ENCODE measurements around the gene ZBTB8A.
"Not testable (repeated sequence)": the region's sequence is repeated elsewhere in the genome, so short reads cannot be mapped to it uniquely, and the experiment has no call there.

Gene ZBTB8A

DNA sequence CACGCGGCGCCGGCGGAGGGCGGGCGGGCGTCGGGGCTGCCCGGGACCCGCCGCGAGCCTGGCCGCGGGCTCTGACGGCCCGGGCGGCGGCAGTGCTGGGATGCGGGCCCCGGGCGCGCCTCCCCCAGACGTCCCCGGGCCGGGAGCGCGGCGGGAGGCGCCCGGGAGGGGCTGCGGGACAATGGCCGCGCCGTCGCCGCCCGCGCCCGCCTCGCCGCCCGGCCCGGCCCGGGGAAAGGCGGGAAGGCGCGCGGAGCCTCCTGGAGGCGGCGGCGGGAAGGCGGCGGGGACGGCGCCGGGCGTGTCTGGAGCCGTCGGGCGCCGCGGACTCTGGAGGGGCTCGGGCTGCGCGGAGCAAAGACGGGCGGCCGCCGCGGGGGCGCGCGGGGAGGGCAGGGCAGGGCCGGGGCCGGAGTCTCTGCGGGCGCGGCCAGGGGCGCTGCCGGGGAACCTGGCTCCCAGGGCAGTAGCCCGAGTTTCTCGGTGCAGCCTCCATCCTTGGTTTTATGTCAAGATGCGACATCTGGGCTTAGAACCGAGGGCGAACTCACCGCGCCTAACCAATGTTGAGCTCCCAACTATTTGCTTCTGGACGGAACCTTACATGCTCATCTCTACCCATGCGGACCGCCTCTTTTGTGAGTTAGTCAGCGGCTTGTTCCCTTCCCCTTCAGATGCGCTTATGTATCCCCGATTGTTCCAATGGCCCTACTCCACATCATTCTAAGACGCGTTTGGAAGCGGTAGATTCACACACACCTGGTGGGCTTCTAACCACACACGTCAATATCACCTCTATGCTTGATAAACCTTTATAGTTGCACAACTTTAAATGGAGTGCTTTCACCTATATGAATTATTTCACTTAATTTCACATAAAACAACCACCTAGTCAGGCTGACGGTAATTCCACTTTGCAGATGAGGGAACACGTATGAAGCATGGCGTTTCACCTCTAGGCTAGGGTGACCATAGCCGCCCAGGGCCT, 651 bp downstream of the ZBTB8A start:
- peak in 1 of 2 donors; percentile 24 for DNase-seq

DNA sequence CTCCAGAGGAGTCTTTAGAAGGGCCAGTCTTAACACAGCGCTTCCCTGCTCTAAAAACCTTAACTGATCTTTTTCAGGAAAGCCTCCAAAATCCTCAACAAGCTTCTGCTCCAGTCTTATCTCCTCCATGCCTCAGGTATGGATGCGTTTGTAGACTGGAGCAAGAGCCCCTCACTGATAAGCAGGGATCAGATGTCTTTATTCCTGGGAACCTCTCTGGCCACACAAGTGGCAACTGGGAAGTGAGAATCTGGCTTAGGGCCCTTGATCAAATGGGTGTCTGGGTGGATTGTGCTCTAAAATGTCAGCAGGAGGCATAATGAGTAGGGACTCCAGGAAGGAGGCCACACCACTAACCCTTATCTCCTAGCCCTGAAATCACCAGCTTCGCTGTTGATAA, 1.4 kb downstream of the ZBTB8A start:
- DNase-seq, result no peak

DNA sequence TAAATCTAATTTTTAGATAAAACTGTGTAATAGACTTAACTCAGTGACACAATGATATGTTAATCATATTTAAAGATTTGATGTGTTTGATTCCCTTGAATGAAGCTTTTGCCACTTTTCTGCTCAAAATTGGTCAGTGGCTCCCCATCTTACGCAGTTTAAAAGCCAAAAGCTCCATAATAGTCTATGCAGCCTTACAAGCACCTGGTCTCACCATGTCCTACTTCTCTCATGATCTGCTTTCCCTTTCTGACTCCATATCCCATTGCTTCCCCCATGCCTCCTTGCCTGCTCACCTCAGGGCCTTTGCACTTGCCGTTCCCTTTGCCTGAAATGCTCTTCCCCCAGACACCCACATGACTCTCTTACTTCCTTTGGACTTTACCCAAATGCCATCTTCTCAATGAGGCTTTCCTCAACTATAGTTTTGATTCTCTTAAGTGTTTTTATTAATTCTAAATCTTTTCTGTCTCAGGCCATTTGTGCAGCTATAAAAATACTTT, 1.9 kb downstream of the ZBTB8A start:
- no peak for DNase-seq

DNA sequence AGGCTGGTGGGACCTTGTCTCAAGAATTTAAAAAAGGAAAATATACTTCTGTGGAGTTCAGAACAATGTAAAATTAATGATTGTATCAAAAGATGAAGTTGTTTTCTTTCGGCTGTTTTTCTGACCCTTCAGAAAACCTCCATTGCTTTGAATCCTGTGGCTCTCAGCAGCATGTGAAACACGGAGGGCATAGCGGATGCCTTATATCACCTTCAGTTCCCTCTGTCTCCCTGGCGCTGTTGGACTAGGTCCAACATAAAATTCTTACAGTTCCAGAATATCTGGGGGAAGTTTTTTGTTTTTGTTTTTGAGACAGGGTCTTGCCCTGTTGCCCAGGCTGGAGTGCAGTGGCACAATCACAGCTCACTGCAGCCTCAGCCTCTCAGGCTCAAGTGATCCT, 7.4 kb downstream of the ZBTB8A start:
- DNase-seq, result no peak

DNA sequence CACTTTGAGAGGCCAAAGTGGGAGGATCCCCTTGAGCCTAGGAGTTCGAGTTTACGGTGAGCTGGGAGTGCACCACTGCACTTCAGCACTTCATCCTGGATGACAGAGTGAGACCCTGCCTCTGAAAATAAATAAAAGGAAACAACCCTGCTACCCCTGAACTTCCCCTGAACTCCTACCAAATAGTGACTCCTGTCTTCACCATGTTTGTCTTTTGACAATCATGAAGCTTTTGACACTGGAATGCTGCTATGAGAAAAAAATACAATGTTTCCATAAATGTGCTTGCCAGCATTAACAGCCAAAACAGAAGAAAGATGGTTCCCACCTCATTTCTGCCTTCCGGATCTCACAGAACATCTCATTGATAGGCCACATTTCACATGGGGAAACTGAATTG, 10.4 kb downstream of the ZBTB8A start:
- DNase-seq, result no peak

DNA sequence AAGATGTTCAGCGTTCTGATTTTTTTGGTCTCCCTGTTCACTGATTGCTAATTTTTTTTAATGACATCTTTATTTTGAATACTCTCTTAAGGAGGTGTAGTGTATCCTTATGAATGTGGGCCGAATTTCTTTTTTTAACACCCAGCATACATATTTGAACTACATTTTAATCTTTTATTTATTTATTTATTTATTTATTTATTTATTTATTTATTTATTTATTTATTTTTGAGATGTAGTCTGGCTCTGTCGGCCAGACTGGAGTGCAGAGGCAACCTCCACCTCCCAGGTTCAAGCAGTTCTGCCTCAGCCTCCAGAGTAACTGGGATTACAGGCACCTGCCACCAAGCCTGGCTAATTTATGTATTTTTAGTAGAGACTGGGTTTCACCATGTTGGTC, 15.1 kb downstream of the ZBTB8A start:
- DNase-seq, result no peak

DNA sequence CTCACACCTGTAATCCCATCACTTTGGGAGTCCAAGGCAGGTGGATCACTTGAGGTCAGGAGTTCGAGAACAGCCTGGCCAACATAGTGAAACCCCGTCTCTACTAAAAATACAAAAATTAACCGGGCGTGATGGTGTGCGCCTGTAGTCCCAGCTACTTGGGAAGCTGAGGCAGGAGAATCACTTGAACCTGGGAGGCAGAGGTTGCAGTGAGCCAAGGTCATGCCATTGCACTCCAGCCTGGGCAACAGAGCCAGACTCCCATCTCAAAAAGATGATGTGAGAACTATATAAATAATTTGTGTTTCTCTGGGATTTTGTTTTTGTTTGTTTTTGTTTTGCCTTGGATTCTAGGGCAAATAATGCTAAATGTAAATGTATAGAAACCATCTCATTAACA, 17.8 kb downstream of the ZBTB8A start:
- not testable (repeated sequence) for DNase-seq

DNA sequence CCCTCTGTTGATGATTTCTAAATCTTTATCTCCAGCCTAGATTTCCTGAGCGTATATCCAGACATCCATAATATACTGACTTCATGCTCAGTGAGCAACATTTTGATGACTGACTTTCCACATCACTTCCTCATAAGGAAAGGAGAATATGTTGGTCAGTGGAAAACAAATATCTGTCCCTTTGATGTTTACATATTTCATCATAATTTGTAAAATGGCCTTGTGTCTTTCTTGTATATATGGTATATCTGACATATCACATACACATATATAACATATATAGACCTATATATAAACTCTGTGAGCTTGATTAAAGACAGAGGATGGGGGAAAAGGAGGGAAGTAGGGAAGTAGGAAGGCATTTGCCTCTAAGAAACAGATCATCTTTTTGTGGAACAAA, 18.6 kb downstream of the ZBTB8A start:
- DNase-seq, result no peak

DNA sequence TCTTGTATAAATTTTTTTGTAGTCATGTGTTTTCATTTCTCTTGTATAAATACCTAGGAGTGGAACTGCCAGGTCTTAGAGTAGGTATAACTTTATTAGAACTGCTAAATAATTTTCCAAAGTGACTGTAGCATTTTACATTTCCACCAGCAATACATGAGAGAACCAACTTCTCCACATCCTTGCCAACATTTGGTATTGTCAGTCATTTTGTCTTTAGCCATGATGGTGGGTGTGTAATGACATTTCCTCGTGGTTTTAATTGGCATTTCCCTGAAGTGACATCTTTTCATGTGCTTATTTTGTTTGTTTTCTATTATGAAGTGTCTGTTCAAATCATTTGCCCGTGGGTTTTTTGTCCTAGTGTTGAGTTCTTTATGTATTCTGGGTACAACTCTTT, 29.7 kb downstream of the ZBTB8A start:
- no peak for DNase-seq

DNA sequence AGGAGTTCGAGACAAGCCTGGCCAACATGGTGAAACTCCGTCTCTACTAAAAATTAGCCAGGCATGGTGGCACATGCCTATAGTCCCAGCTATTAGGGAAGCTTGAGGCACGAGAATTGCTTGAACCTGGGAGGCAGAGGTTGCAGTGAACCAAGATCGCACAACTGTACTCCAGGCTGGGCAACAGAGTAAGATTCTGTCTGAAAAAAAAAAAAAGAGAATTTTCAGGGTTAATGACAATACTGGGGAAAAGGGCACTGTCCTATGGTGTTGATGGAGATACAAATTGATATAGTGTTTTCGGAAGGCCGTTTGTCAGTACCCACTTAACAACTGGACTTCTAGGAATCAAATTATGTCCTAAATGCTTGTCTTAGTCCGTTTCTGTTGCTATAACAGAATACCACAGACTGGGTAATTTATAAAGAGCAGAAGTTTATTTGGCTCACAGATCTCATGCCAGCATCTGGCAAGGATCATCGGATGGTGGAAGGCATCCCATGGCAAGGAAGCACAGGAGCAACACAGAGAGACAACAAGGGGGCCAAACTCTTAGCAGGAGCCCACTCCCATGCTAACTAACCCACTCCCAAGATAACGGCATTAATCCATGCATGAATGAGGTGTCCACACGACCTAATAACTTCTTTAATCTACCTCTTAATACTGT, 41.3 kb downstream of the ZBTB8A start:
- DNase-seq, result no peak

DNA sequence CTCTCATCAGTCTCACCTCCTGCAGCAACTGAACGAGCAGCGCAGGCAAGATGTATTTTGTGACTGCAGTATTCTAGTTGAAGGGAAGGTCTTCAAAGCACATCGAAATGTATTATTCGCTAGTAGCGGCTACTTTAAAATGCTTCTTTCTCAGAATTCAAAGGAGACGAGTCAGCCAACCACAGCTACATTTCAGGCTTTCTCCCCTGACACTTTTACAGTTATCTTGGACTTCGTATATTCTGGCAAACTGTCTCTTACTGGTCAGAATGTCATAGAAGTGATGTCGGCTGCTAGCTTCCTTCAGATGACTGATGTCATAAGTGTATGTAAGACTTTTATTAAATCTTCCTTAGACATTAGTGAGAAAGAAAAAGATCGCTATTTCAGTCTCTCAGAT, 53.7 kb downstream of the ZBTB8A start:
- DNase-seq, result no peak

DNA sequence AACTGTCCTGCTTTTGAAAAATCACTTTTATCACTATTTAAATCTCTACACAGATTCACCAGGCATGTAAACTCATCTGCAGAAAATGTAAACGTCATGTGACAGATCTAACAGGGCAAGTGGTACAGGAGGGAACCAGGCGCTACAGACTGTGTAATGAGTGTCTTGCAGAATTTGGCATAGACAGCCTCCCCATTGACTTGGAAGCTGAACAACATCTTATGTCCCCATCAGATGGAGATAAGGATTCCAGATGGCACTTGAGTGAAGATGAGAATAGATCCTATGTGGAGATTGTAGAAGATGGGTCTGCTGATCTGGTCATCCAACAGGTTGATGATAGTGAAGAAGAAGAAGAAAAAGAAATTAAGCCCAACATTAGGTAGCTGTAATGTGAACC, 60.8 kb downstream of the ZBTB8A start:
- no peak for DNase-seq

DNA sequence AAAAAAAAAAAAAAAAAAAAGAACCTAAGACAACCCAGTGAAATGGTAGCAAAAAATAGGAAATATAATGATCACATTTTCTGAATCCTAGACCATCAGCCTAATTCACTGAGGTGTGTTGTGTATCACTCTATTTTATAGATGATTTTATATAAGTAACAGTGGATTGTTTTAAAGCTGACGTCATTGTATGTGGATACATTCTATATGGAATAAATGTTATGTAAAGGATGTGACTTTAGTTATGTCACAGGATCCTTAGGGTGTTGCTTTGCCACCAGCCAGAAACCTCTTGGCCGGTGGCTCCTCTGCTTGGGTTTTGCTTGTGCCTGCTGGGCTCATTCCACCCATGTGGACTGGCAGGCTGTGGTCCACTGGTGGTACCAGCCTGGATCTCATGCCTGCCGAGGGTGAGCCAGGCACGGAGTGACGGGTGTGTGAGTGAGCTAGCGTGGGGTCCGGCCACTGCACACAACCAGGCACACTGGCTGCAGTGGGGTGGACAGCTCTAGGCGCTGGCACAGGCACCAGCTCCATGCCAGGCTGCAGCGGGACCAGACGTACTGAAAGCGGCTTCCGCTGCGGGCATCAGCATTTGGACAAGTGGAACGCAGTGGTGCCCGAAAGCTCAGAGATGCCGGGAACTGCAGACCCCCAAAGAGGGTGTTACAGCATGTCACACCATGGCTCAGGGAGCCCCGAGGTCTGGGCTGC, 66.6 kb downstream of the ZBTB8A start:
- no peak for DNase-seq

DNA sequence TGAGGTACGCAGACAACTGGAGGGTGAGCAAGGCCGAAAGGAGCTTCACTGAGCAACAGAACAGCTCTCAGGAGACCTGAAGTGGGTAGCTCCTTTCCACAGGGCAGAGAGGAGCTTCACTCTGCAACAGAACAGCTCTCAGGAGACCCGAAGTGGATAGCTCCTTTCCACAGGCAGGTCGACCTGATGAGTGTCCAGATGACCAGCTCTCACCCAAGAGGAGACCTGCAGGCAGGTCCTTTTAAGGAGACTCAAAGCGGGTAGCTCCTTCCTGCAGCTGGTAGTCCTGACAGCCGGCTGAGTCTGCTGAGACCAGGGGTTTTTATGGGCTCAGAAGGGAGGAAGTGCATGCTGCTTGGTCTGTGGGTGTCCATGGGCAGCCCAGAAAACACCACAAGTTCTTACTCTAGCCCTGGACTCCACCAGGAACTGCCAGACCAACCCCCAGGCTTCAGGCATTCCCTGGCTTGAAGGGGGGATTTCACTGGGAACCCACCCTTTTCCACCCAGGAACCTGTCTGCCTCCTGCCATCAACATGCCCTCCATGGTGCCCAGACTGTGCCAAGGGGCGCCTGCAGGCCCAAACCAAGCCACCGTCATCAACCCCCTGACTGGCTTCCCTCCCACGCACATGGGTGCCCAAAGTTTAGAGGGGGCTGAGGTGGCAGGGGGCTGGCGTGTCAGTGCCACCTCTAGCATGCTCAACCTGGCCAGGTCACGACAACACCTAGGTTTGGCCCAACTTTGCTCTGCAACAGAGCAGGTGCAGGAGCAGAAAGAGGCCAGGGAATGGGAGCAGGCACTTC, 67.5 kb downstream of the ZBTB8A start:
- no peak for DNase-seq

DNA sequence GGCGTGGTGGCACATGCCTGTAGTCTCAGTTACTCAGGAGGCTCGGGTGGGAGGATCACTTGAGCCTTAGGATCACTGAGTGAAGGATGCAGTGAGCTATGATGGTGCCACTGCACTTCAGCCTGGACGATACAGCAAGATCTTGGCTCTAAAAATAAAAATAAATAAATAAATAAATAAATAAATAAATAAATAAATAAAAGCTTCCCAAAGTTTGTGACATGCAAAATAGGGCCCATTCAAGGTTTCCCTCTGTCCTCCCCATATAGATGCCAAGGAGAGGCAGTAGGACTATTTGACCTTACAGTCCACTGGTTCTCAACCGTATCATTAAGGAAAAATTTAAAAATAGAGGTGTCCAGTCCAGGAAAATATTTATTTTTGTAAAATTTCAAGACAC, 70.0 kb downstream of the ZBTB8A start:
- no peak for DNase-seq

DNA sequence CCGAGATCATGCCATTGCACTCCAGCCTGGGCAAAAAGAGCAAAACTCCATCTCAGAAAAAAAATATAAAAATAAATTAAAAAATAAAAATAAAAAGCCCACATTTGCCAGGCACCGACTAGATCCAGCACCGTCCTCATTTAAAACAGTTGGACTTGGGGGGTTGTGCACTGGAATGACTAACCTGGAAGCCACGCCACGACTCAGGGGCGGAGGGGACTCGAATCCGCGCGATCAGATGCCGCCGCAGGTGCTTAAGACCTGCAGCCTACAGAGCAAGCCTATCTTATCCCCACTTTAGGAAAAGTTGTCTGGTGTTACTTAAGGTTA, 72.6 kb downstream of the ZBTB8A start:
- no peak for DNase-seq

DNA sequence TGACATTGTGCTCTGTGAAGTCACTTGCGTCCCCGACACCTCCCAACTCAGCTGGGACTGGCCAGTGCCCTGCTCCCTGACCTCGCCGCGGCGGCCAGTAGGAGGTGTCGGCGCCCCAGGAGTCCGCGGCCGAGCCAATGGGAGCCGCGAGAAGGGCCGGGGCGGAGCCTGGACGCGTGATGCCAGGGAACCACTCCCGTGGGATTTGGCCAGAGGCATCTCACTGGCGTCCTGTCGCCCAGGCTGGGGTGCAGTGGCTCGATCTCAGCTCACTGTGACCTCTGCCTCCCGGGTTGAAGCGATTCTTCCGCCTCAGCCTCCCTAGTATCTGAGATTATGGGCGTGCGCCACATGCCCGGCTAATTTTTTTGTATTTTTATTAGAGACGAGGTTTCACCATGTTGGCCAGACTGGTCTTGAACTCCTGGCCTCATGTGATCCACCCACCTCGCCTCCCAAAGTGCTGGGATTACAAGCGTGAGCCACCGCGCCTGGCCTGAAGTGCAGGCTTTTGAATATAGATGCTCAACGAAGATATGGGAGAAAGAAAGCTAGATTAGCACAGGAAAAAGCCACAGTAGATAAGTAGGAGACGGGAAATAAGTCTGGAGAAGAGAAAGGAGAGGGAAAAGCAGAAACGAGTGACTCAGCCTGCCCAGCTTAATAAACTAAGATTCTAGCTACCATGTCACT, 73.1 kb downstream of the ZBTB8A start:
- DNase-seq, result peak; percentile 78 to 84

DNA sequence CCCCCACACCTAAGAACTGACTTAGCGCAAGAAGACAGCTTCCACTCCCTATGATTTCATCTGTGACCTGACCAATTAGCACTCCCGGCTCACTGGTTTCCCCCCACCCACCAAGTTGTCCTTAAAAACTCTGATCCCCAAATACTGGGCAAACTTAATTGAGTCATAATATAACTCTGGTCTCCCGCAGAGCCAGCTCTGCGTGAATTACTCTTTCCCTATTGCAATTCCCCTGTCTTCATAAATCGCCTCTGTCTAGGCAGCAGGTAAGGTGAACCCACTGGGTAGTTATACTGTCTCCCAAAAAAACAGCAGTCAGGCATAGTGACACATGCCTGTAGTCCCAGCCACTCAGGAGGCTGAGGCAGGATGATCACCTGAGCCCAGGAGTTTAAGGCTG, 74.2 kb downstream of the ZBTB8A start:
- DNase-seq, result no peak

DNA sequence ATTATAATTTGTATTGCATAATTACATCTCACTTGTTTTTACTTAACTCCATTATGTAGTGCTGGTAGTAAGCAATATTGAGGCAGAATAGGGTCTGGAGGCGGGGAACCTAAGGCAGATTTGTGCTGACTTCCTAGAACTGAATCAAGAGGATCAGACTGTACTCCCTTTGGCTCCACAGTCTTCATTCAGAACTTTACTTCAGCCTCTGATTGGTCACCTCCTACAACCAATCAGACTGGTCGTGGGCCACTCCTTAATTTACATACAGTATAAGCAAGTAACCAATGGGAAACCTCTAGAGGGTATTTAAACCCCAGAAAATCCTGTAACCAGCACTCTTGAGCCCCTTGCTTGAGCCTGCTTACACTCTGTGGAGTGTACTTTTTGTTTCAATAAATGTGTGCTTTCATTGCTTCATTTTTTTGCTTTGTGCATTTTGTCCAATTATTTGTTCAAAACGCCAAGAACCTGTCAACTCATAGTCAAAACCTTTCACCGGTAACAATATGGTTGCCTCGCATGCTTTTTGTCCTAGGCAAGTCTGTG, 79.5 kb downstream of the ZBTB8A start:
- DNase-seq, result no peak

DNA sequence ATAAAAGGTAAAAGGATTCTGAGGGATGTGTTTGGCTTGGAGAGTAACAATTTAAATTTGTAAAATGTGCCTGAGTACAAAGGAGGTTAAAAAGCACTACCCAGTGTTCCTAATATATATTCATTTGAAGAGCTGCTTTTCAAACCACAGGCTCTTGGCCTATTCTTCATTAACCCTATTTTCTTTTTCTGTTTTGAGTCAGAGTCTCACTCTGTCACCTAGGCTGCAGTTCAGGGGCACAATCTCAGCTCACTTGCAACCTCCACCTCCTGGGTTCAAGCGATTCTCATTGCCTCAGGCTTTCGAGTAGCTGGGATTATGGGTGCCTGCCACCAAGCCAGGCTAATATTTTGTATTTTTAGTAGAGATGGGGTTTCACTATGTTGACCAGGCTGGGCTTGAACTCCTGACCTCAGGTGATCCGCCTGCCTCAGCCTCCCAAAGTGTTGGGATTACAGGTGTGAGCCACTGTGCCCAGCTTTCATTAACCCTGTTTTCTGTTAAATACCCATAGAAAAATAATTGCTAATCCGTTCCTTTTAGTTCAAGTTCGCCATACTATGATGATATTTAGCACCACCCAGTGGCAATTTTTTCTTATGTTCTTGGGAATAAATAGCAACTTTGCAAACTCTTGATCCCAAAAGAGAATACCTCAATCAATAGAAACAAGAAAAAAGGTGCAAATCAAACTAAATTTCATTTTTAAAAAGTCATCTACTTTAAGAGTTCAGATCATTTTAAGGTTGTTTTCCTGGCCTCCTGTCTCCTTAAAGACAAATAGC, 80.7 kb downstream of the ZBTB8A start:
- DNase-seq, result peak in 1 of 2 donors; percentile 35

DNA sequence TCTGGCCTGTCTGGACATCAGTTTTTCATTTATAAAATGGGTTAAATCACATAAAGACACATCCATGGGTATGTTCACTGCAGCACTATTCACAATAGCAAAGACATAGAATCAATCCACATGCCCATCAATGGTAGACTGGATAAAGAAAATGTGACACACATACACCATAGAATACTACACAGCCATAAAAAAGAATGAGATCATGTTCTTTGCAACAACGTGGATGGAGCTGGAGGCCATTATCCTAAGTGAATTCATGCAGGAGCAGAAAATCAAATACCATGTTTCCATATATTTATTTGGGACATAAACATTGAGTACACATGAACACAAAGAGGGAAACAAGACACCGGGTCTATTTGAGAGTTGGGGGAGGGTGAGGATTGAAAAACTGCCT, 83.0 kb downstream of the ZBTB8A start:
- no peak for DNase-seq
